ENCODE results near the gene PPP1R11.

PPP1R11 gene

DNA sequence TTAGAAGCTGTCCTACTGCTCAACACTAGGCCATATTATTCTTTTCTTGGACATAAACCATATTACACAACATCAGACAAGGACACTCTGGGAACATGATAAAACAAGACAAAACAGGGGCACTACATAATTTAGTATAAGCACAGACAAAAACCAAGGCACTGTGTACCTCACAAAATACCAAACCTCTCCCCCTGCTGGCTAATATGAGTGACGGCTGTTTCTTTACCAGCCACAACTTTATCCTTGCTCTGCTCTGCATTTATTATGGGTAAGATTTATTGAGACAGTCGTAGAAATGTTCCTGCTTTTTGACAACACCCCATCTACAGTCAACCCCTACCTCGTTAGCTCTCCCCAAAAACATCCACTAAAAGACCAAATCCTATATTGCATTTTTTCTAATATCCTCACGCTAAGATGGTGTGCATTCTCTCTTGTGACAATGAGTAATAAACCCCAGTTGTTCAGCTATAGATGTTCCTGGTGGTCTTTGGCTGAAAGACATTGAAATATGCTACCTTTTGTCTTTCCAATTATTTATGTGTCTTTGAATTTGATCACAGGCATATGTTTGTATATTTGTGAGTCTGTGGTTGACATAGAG is 29.7 kb upstream of the PPP1R11 start:
- H3K79me2 ChIP-seq (ENCODE audit: insufficient read depth, low read depth): no peaks in the 10 kb centered on the region
- no peaks in the 10 kb centered on the region for H3K27me3 ChIP-seq (ENCODE audit: insufficient read depth, low read depth)
- no peak overlapping the region for H3K9ac ChIP-seq
- H4K20me1 ChIP-seq (ENCODE audit: insufficient read depth): no peaks in the 10 kb centered on the region
- TF ChIP-seq, protein P1, sequence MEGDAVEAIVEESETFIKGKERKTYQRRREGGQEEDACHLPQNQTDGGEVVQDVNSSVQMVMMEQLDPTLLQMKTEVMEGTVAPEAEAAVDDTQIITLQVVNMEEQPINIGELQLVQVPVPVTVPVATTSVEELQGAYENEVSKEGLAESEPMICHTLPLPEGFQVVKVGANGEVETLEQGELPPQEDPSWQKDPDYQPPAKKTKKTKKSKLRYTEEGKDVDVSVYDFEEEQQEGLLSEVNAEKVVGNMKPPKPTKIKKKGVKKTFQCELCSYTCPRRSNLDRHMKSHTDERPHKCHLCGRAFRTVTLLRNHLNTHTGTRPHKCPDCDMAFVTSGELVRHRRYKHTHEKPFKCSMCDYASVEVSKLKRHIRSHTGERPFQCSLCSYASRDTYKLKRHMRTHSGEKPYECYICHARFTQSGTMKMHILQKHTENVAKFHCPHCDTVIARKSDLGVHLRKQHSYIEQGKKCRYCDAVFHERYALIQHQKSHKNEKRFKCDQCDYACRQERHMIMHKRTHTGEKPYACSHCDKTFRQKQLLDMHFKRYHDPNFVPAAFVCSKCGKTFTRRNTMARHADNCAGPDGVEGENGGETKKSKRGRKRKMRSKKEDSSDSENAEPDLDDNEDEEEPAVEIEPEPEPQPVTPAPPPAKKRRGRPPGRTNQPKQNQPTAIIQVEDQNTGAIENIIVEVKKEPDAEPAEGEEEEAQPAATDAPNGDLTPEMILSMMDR (conservative IDR thresholded peaks at IDR 0.05; ENCODE audit: low read depth, low read length): peak; percentile 71
- H3K4me1 ChIP-seq (ENCODE audit: low read depth, poor library complexity, severe bottlenecking): peaks cover 12% of the 10 kb centered on the region
- H3K27ac ChIP-seq: no peak overlapping the region
- no peak overlapping the region for H3K4me2 ChIP-seq
- no peaks in the 10 kb centered on the region for H3K36me3 ChIP-seq (ENCODE audit: insufficient read depth)
- no peak overlapping the region for H3K4me3 ChIP-seq (IDR thresholded peaks at IDR 0.05; ENCODE audit: insufficient read depth, low read depth, low read length)
- no peak overlapping the region for H2AFZ ChIP-seq (ENCODE audit: low read depth)

DNA sequence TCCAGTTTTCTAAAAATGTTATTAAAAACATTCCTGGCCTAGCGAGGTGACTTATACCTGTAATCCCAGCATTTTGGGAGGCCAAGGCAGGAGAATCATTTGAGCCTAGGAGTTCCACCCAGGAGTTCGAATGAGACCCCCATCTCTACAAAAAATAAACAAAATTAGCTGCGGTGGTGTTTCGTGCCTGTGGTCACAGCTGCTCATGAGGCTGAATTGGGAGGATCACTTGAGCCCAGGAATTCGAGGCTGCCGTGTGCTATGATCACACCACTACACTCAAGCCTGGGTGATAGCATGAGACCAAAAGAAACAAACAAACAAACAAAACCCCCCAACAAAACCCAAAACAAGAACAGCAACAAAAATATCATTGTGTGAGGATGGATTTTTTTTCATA is 25.8 kb upstream of the PPP1R11 start:
- Histone ChIP-seq H2AFZ (ENCODE audit: low read depth) (no peak overlapping the region), H3K36me3 (ENCODE audit: insufficient read depth) (no peaks in the 10 kb centered on the region), H3K4me2 (no peak overlapping the region), H3K79me2 (ENCODE audit: insufficient read depth, low read depth) (no peaks in the 10 kb centered on the region), H3K4me1 (ENCODE audit: low read depth, poor library complexity, severe bottlenecking) (peaks cover 51% of the 10 kb centered on the region), H3K27ac (no peak overlapping the region), H4K20me1 (ENCODE audit: insufficient read depth) (no peaks in the 10 kb centered on the region), H3K9ac (no peak overlapping the region), H3K27me3 (ENCODE audit: insufficient read depth, low read depth) (no peaks in the 10 kb centered on the region), H3K4me3 (IDR thresholded peaks at IDR 0.05; ENCODE audit: insufficient read depth, low read depth, low read length) (no peak overlapping the region)
- TF ChIP-seq, protein P1 (conservative IDR thresholded peaks at IDR 0.05; ENCODE audit: low read depth, low read length): no peak

GRCh38 chr6:30041821-30042220 is 25.2 kb upstream of the PPP1R11 start:
- H3K27ac ChIP-seq: no peak overlapping the region
- no peaks in the 10 kb centered on the region for H4K20me1 ChIP-seq (ENCODE audit: insufficient read depth)
- TF ChIP-seq, protein P1 (conservative IDR thresholded peaks at IDR 0.05; ENCODE audit: low read depth, low read length): no peak
- H2AFZ ChIP-seq (ENCODE audit: low read depth): no peak overlapping the region
- peak overlapping the region; percentile 81; the same call in 1 of the 2 replicates for H3K4me2 ChIP-seq
- no peaks in the 10 kb centered on the region for H3K36me3 ChIP-seq (ENCODE audit: insufficient read depth)
- H3K27me3 ChIP-seq (ENCODE audit: insufficient read depth, low read depth): no peaks in the 10 kb centered on the region
- H3K4me1 ChIP-seq (ENCODE audit: low read depth, poor library complexity, severe bottlenecking): peaks cover 52% of the 10 kb centered on the region
- no peak overlapping the region for H3K9ac ChIP-seq
- no peaks in the 10 kb centered on the region for H3K79me2 ChIP-seq (ENCODE audit: insufficient read depth, low read depth)
- H3K4me3 ChIP-seq (IDR thresholded peaks at IDR 0.05; ENCODE audit: insufficient read depth, low read depth, low read length): no peak overlapping the region

DNA sequence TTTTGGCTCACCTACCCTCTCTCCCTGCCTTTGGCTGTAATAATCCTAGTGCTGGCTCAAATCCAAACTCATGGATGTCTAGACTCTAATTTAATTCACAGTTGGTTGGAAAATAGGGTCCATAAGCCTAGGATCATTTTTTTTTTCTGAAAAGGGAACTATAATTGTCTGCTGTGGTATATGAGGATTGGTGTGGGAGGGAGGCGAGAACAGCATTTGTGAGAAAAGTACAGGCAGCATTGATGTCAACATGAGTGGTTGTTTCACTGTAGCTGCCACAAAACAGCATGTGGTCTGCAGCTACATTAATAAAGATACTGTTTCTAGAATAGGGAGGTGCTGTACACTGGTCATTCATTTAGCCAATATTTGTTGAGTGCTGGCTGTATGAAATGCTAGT is 24.5 kb upstream of the PPP1R11 start:
- Histone ChIP-seq H2AFZ (ENCODE audit: low read depth) (no peak overlapping the region), H3K4me1 (ENCODE audit: low read depth, poor library complexity, severe bottlenecking) (peaks cover 52% of the 10 kb centered on the region), H3K27ac (peak overlapping the region; percentile 24; the same call in 1 of the 2 replicates), H3K27me3 (ENCODE audit: insufficient read depth, low read depth) (no peaks in the 10 kb centered on the region), H3K9ac (no peak overlapping the region), H3K4me3 (IDR thresholded peaks at IDR 0.05; ENCODE audit: insufficient read depth, low read depth, low read length) (no peak overlapping the region), H3K79me2 (ENCODE audit: insufficient read depth, low read depth) (no peaks in the 10 kb centered on the region), H3K36me3 (ENCODE audit: insufficient read depth) (no peaks in the 10 kb centered on the region), H4K20me1 (ENCODE audit: insufficient read depth) (no peaks in the 10 kb centered on the region), H3K4me2 (peak overlapping the region; percentile 81)
- TF ChIP-seq, protein P1 (conservative IDR thresholded peaks at IDR 0.05; ENCODE audit: low read depth, low read length): no peak

Data from KMS-11 (cell line).